Esophagus (tissue), 2 donors: Measurements from ENCODE around the gene C9orf85. TPM values are rescaled to one million over a fixed set of nuclear protein-coding genes. Genes with fewer than 3 reads are reported as not detected.
"Not testable (repeated sequence)": the region's sequence is repeated elsewhere in the genome, so short reads cannot be mapped to it uniquely, and the experiment has no call there.

Experiments used
- H3K27ac ChIP-seq, 2 donors: one replicate each; pipeline ENCODE4 v1.5.1; 2013; ENCODE audit warnings: low read depth in 2 of 2, mild to moderate bottlenecking in 2 of 2, inconsistent platforms in 1 of 2, low read length in 1 of 2, moderate library complexity in 1 of 2
- H3K27me3 ChIP-seq, 2 donors: one replicate each; pipeline ENCODE4 v1.6.1; 2013; ENCODE audit warnings: low read length in 2 of 2, control low read depth in 1 of 2, mild to moderate bottlenecking in 1 of 2; ENCODE audit not compliant: insufficient read depth in 2 of 2, control insufficient read depth in 1 of 2
- H3K36me3 ChIP-seq, 2 donors: one replicate each; pipeline ENCODE4 v1.6.1; 2013; ENCODE audit warnings: low read length in 1 of 2; ENCODE audit not compliant: control insufficient read depth in 2 of 2, insufficient read depth in 2 of 2
- H3K4me1 ChIP-seq, 2 donors: one replicate each; pipeline ENCODE4 v1.6.1; 2013; ENCODE audit warnings: low read length in 1 of 2; ENCODE audit not compliant: control insufficient read depth in 2 of 2, insufficient read depth in 2 of 2
- H3K4me3 ChIP-seq, 2 donors: one replicate each; pipeline ENCODE4 v1.5.1; 2013; ENCODE audit warnings: low read length in 2 of 2, mild to moderate bottlenecking in 2 of 2, low read depth in 1 of 2, moderate library complexity in 1 of 2
- H3K9me3 ChIP-seq, 2 donors: one replicate each; pipeline ENCODE4 v1.6.1; 2013; ENCODE audit warnings: mild to moderate bottlenecking in 2 of 2, low read depth in 1 of 2, low read length in 1 of 2, moderate library complexity in 1 of 2; ENCODE audit not compliant: control insufficient read depth in 2 of 2, insufficient read depth in 1 of 2
- WGBS, 2 donors: extraction: QIAGEN DNeasy Blood & Tissue Kit; methylation state at CpG; one replicate each; pipeline ENCODE4 v1.1.7; 2013; 5-methylcytosine and 5-hydroxymethylcytosine counted together
- polyA plus RNA-seq, 2 donors: library from polyadenylated mRNA; stranded (reverse); fragments of 200-250 nt; gene quantifications; one replicate each; pipeline ENCODE4 v1.2.3, GENCODE V29; 2013
- donor health status: healthy with polysubstance abuse.
- donor health status: Bipolar disorder and iron deficiency.

Gene C9orf85
- polyA plus RNA-seq, 2 donors = 10.3 to 11.2 TPM

GRCh38 chr9:71886015-71886414, 25.4 kb upstream of the C9orf85 start:
- WGBS, 2 donors = 86 to 91% methylated on average over 1 of the region's 1 CpG

GRCh38 chr9:71886541-71886940, 24.9 kb upstream of the C9orf85 start:
- Histone ChIP-seq H3K27ac (no peak overlapping the region), H3K27me3 (no peaks in the 10 kb centered on the region), H3K9me3 (no peaks in the 10 kb centered on the region), H3K4me1 (no peaks in the 10 kb centered on the region), H3K4me3 (no peak overlapping the region), H3K36me3 (no peaks in the 10 kb centered on the region)
- 95 to 97% methylated on average over 10 of the region's 10 CpGs for WGBS, 2 donors

More at GRCh38 chr9:71886015-71886414, 25.4 kb upstream of the C9orf85 start:
- Histone ChIP-seq H3K9me3 (no peaks in the 10 kb centered on the region), H3K4me3 (no peak overlapping the region), H3K27me3 (no peaks in the 10 kb centered on the region), H3K27ac (no peak overlapping the region), H3K36me3 (no peaks in the 10 kb centered on the region), H3K4me1 (no peaks in the 10 kb centered on the region)

GRCh38 chr9:71887362-71887761, 24.1 kb upstream of the C9orf85 start:
- no peak overlapping the region for H3K27ac ChIP-seq
- no peaks in the 10 kb centered on the region for H3K27me3 ChIP-seq
- no peaks in the 10 kb centered on the region for H3K36me3 ChIP-seq
- no peaks in the 10 kb centered on the region for H3K9me3 ChIP-seq
- no peak overlapping the region for H3K4me3 ChIP-seq
- 70 to 73% methylated on average over 1 of the region's 1 CpG for WGBS, 2 donors
- H3K4me1 ChIP-seq = no peaks in the 10 kb centered on the region

- Histone ChIP-seq H3K27me3 (no peaks in the 10 kb centered on the region), H3K9me3 (no peaks in the 10 kb centered on the region), H3K4me3 (no peak overlapping the region), H3K36me3 (no peaks in the 10 kb centered on the region), H3K4me1 (no peaks in the 10 kb centered on the region), H3K27ac (no peak overlapping the region)
- 80 to 89% methylated on average over 3 of the region's 3 CpGs for WGBS, 2 donors
Measured at GRCh38 chr9:71890042-71890679, 21.3 kb upstream of the C9orf85 start.

- no peak overlapping the region for H3K4me3 ChIP-seq
- H3K27me3 ChIP-seq = no peaks in the 10 kb centered on the region
- no peaks in the 10 kb centered on the region for H3K36me3 ChIP-seq
- no peaks in the 10 kb centered on the region for H3K9me3 ChIP-seq
- H3K27ac ChIP-seq = no peak overlapping the region
- no peaks in the 10 kb centered on the region for H3K4me1 ChIP-seq
- 82 to 93% methylated on average over 4 of the region's 4 CpGs for WGBS, 2 donors
Measured at GRCh38 chr9:71891557-71892189, 19.8 kb upstream of the C9orf85 start.

- Histone ChIP-seq H3K36me3 (no peaks in the 10 kb centered on the region), H3K4me3 (no peak overlapping the region), H3K4me1 (no peaks in the 10 kb centered on the region), H3K27me3 (no peaks in the 10 kb centered on the region), H3K27ac (peak overlapping the region in 1 of 2 donors; percentile 10), H3K9me3 (no peaks in the 10 kb centered on the region)
Measured at GRCh38 chr9:71895117-71895516, 16.3 kb upstream of the C9orf85 start.

GRCh38 chr9:71895955-71896354, 15.5 kb upstream of the C9orf85 start:
- H3K36me3 ChIP-seq = no peaks in the 10 kb centered on the region
- H3K4me3 ChIP-seq = no peak overlapping the region
- no peak overlapping the region for H3K27ac ChIP-seq
- H3K27me3 ChIP-seq = no peaks in the 10 kb centered on the region
- no peaks in the 10 kb centered on the region for H3K4me1 ChIP-seq
- no peaks in the 10 kb centered on the region for H3K9me3 ChIP-seq

- no peak overlapping the region for H3K4me3 ChIP-seq
- H3K4me1 ChIP-seq = no peaks in the 10 kb centered on the region
- no peaks in the 10 kb centered on the region for H3K36me3 ChIP-seq
- no peaks in the 10 kb centered on the region for H3K27me3 ChIP-seq
- H3K27ac ChIP-seq = no peak overlapping the region
- H3K9me3 ChIP-seq = no peaks in the 10 kb centered on the region
Measured at GRCh38 chr9:71896761-71897160, 14.7 kb upstream of the C9orf85 start.

GRCh38 chr9:71897577-71897976, 13.9 kb upstream of the C9orf85 start:
- H3K4me3 ChIP-seq = no peak overlapping the region
- no peaks in the 10 kb centered on the region for H3K9me3 ChIP-seq
- no peaks in the 10 kb centered on the region for H3K36me3 ChIP-seq
- H3K27ac ChIP-seq = no peak overlapping the region
- no peaks in the 10 kb centered on the region for H3K27me3 ChIP-seq
- WGBS, 2 donors = 68 to 77% methylated on average over 1 of the region's 1 CpG
- no peaks in the 10 kb centered on the region for H3K4me1 ChIP-seq

GRCh38 chr9:71898756-71899155, 12.7 kb upstream of the C9orf85 start:
- H3K27me3 ChIP-seq, H3K27ac ChIP-seq, H3K36me3 ChIP-seq, H3K4me3 ChIP-seq, H3K9me3 ChIP-seq, H3K4me1 ChIP-seq: not testable (repeated sequence)
- WGBS, 2 donors = 85 to 92% methylated on average over 6 of the region's 6 CpGs
